ENCODE data around the gene TMEM260.

TMEM260 gene

GRCh38 chr14:56579345-56580220 is at the start of gene TMEM260:
TSS of gene TMEM260 (plus strand) at chr14:56579798. CDS start at chr14:56579915, 117 bp downstream.
- peak; percentile 93 for DNase-seq (ENCODE audit: low spot score)

GRCh38 chr14:56532546-56532945 is 47.1 kb upstream of the TMEM260 start:
- DNase-seq (ENCODE audit: low spot score), result no peak

- no peak for DNase-seq (ENCODE audit: low spot score)
These were observed 44.9 kb upstream of the TMEM260 start for GRCh38 chr14:56534656-56535055.

- no peak for DNase-seq (ENCODE audit: low spot score)
These were observed 39.7 kb upstream of the TMEM260 start for GRCh38 chr14:56539862-56540261.

GRCh38 chr14:56543436-56543835 is 36.2 kb upstream of the TMEM260 start:
- DNase-seq (ENCODE audit: low spot score), result no peak

- no peak for DNase-seq (ENCODE audit: low spot score)
These were observed 29.9 kb upstream of the TMEM260 start for GRCh38 chr14:56549721-56550120.

GRCh38 chr14:56552615-56553014 is 27.0 kb upstream of the TMEM260 start:
- no peak for DNase-seq (ENCODE audit: low spot score)

GRCh38 chr14:56554301-56554700 is 25.3 kb upstream of the TMEM260 start:
- DNase-seq (ENCODE audit: low spot score), result no peak

GRCh38 chr14:56555921-56556570 is 23.6 kb upstream of the TMEM260 start:
- peak; percentile 67 for DNase-seq (ENCODE audit: low spot score)

- no peak for DNase-seq (ENCODE audit: low spot score)
These were observed 20.4 kb upstream of the TMEM260 start for GRCh38 chr14:56559182-56559581.

GRCh38 chr14:56561606-56562005 is 18.0 kb upstream of the TMEM260 start:
- no peak for DNase-seq (ENCODE audit: low spot score)

- DNase-seq (ENCODE audit: low spot score), result no peak
These were observed 16.7 kb upstream of the TMEM260 start for GRCh38 chr14:56562883-56563282.

- no peak for DNase-seq (ENCODE audit: low spot score)
These were observed 10.4 kb upstream of the TMEM260 start for GRCh38 chr14:56569174-56569573.

- no peak for DNase-seq (ENCODE audit: low spot score)
These were observed 9.3 kb upstream of the TMEM260 start for GRCh38 chr14:56570295-56570694.

- peak; percentile 31 for DNase-seq (ENCODE audit: low spot score)
These were observed 668 bp downstream of the TMEM260 start for GRCh38 chr14:56580221-56580711.

- no peak for DNase-seq (ENCODE audit: low spot score)
These were observed 1.6 kb downstream of the TMEM260 start for GRCh38 chr14:56581041-56581727.

GRCh38 chr14:56585461-56586084 is 6.0 kb downstream of the TMEM260 start:
- DNase-seq (ENCODE audit: low spot score), result no peak

- DNase-seq (ENCODE audit: low spot score), result no peak
These were observed 8.1 kb downstream of the TMEM260 start for GRCh38 chr14:56587701-56588100.

- DNase-seq (ENCODE audit: low spot score), result no peak
These were observed 10.9 kb downstream of the TMEM260 start for GRCh38 chr14:56590535-56590960.

- no peak for DNase-seq (ENCODE audit: low spot score)
These were observed 13.3 kb downstream of the TMEM260 start for GRCh38 chr14:56592746-56593544.

GRCh38 chr14:56594428-56594827 is 14.8 kb downstream of the TMEM260 start:
- no peak for DNase-seq (ENCODE audit: low spot score)
